ENCODE measurements around the gene GPRIN1. TPM values are rescaled to one million over a fixed set of nuclear protein-coding genes. Genes with fewer than 3 reads are reported as not detected.

Gene GPRIN1
- total RNA-seq, 1 donor from 2014 or later = 17.3 TPM

DNA sequence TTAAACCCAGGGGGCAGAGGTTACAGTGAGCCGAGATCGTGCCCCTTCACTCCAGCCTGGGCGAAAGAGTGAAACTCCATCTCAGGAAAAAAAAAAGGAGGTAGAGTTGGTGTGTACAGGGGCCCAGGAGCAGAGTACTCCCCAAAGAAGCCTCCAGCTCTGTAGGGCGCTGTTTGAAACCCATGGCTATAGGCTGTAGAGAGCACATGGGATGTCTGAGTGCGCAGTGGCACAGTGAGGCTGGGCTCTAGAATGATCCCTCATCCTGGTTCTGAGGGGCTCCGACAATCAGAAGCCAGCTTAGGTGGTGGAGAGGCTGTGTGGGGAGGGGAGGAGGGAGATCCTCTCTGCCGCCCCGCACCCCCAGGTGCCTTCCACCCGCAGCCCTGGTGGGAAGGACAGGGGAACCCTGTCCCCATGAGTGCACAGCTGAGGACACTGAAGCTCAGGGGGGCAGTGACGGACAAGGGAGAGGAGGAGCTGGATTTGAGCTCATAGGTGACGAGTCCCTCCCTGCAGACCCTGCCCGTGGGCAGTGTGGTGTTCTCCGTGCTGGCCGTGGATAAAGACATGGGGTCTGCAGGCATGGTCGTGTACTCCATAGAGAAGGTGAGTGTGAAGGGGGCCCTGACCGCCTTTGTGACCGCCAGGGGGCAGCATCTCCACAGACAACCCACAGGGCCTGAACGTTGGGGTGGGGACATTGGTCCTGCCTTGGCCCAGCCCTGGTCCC lies 36.2 kb downstream of the GPRIN1 start:
- TF ChIP-seq, protein P1, sequence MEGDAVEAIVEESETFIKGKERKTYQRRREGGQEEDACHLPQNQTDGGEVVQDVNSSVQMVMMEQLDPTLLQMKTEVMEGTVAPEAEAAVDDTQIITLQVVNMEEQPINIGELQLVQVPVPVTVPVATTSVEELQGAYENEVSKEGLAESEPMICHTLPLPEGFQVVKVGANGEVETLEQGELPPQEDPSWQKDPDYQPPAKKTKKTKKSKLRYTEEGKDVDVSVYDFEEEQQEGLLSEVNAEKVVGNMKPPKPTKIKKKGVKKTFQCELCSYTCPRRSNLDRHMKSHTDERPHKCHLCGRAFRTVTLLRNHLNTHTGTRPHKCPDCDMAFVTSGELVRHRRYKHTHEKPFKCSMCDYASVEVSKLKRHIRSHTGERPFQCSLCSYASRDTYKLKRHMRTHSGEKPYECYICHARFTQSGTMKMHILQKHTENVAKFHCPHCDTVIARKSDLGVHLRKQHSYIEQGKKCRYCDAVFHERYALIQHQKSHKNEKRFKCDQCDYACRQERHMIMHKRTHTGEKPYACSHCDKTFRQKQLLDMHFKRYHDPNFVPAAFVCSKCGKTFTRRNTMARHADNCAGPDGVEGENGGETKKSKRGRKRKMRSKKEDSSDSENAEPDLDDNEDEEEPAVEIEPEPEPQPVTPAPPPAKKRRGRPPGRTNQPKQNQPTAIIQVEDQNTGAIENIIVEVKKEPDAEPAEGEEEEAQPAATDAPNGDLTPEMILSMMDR (IDR thresholded peaks at IDR 0.05; ENCODE audit: insufficient read depth, low read length, poor library complexity, severe bottlenecking) = peak; percentile 93
- no peak for DNase-seq (ENCODE audit: low read depth)
- H3K4me3 ChIP-seq (ENCODE audit: low read depth, low read length) = no peak overlapping the region
- peaks cover 10% of the 10 kb centered on the region for H3K27me3 ChIP-seq (ENCODE audit: control insufficient read depth, insufficient read depth, low read length)
- no peaks in the 10 kb centered on the region for H3K36me3 ChIP-seq (ENCODE audit: control insufficient read depth, insufficient read depth, low read length)

DNA sequence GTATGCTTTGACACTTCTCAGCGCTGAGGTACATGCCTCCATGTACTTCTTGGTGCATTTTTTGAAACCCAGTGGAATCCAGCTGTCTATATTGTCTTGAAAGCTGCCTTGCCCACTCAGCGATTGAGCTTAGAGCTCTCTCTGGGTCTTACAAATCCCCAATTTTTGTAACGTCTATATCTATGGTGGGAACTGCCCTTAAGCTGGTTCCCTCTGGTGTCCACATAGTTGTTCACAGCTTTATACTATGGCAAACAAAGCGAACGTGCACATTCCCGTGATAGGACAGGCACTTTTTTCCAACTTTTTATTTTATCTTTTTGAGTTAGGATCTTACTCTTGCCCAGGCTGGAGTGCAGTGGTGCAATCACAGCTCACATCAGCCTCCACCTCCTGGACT lies 39.9 kb downstream of the GPRIN1 start:
- H3K4me3 ChIP-seq (ENCODE audit: low read depth, low read length) = no peak overlapping the region
- TF ChIP-seq, protein P1 (IDR thresholded peaks at IDR 0.05; ENCODE audit: insufficient read depth, low read length, poor library complexity, severe bottlenecking) = no peak
- H3K27me3 ChIP-seq (ENCODE audit: control insufficient read depth, insufficient read depth, low read length) = peaks cover 14% of the 10 kb centered on the region
- no peaks in the 10 kb centered on the region for H3K36me3 ChIP-seq (ENCODE audit: control insufficient read depth, insufficient read depth, low read length)
- no peak for DNase-seq (ENCODE audit: low read depth)

- no peak for DNase-seq (ENCODE audit: low read depth)
- no peak overlapping the region for H3K4me3 ChIP-seq (ENCODE audit: low read depth, low read length)
- TF ChIP-seq, protein P1 (IDR thresholded peaks at IDR 0.05; ENCODE audit: insufficient read depth, low read length, poor library complexity, severe bottlenecking) = no peak
- peaks cover 14% of the 10 kb centered on the region for H3K27me3 ChIP-seq (ENCODE audit: control insufficient read depth, insufficient read depth, low read length)
- H3K36me3 ChIP-seq (ENCODE audit: control insufficient read depth, insufficient read depth, low read length) = no peaks in the 10 kb centered on the region
Measured at GRCh38 chr5:176568657-176569056, 41.3 kb downstream of the GPRIN1 start.

- no peak overlapping the region for H3K4me3 ChIP-seq (ENCODE audit: low read depth, low read length)
- TF ChIP-seq, protein P1 (IDR thresholded peaks at IDR 0.05; ENCODE audit: insufficient read depth, low read length, poor library complexity, severe bottlenecking) = no peak
- no peaks in the 10 kb centered on the region for H3K36me3 ChIP-seq (ENCODE audit: control insufficient read depth, insufficient read depth, low read length)
- DNase-seq (ENCODE audit: low read depth) = no peak
- peaks cover 6% of the 10 kb centered on the region for H3K27me3 ChIP-seq (ENCODE audit: control insufficient read depth, insufficient read depth, low read length)
Measured at GRCh38 chr5:176565760-176566288, 44.1 kb downstream of the GPRIN1 start.

DNA sequence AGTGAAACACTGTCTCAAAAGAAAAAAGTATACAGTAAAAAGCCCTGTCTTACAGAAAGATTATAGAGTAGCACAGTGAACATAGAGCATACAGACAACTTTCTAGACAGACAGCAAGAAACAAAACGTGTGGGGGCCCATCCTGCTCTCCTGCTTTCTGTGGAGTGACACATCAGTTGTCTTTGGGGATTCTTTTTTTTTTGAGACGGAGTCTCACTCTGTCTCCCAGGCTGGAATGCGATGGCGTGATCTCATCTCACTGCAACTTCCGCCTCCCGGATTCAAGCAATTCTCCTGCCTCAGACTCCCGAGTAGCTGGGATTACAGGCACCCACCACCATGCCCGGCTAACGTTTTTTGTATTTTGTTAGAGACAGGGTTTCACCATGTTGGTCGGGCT lies 46.0 kb downstream of the GPRIN1 start:
- TF ChIP-seq, protein P1 (IDR thresholded peaks at IDR 0.05; ENCODE audit: insufficient read depth, low read length, poor library complexity, severe bottlenecking) = no peak
- no peak for DNase-seq (ENCODE audit: low read depth)
- Histone ChIP-seq H3K4me3 (ENCODE audit: low read depth, low read length) (no peak overlapping the region), H3K36me3 (ENCODE audit: control insufficient read depth, insufficient read depth, low read length) (no peaks in the 10 kb centered on the region), H3K27me3 (ENCODE audit: control insufficient read depth, insufficient read depth, low read length) (peaks cover 6% of the 10 kb centered on the region)

DNA sequence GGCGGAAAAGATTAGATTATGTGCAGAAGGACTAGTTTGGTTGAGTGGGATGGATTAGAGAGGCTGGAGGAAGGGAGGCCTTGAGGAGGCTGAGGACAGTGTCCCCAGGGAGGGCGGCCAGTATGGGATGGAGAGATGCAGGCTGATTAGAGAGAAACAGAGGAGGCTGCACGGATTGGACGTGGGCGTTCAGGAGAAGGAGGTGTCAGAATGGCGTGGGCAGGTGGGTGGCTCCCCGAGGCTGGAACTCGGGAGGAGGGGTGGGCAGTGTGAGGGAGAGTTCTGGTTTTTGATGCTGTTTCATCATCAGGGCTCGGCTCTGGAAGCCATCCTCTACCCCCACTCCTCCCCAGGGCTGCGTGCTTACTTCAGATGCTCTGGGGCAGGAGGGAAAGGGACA lies 47.8 kb downstream of the GPRIN1 start:
- Histone ChIP-seq H3K27me3 (ENCODE audit: control insufficient read depth, insufficient read depth, low read length) (peaks cover 2% of the 10 kb centered on the region), H3K36me3 (ENCODE audit: control insufficient read depth, insufficient read depth, low read length) (no peaks in the 10 kb centered on the region), H3K4me3 (ENCODE audit: low read depth, low read length) (no peak overlapping the region)
- TF ChIP-seq, protein P1 (IDR thresholded peaks at IDR 0.05; ENCODE audit: insufficient read depth, low read length, poor library complexity, severe bottlenecking) = no peak
- DNase-seq (ENCODE audit: low read depth) = no peak

Measured in kidney epithelial cell (primary cell).